BE2C (cell line): ENCODE results near the gene CEP43.

Source experiments
- DNase-seq: peaks from one replicate; pipeline ENCODE4 v3.0.0-alpha.2; 2020
- H3K27me3 ChIP-seq: fragments of 250-450 bp; sonication (Bioruptor Pico); 2 replicates; pipeline ENCODE4 v1.5.1; 2020; ENCODE audit warnings: mild to moderate bottlenecking
- H3K36me3 ChIP-seq: fragments of 250-450 bp; sonication (Bioruptor Pico); 2 replicates; pipeline ENCODE4 v1.5.1; 2020; ENCODE audit warnings: mild to moderate bottlenecking
- H3K4me1 ChIP-seq: fragments of 250-450 bp; sonication (Bioruptor Pico); 2 replicates; pipeline ENCODE4 v1.5.1; 2020
- H3K4me3 ChIP-seq: 2 replicates; pipeline ENCODE4 v1.5.1; 2011; ENCODE audit warnings: low read depth, low read length
- H3K9me3 ChIP-seq: fragments of 250-450 bp; sonication (Bioruptor Pico); 2 replicates; pipeline ENCODE4 v1.5.1; 2020
- TF ChIP-seq, protein P1 (sequence below): IDR thresholded peaks from 2 replicates; pipeline ENCODE4 v1.5.1; 2012; ENCODE audit warnings: mild to moderate bottlenecking, low read depth, low read length

The CEP43 gene

DNA sequence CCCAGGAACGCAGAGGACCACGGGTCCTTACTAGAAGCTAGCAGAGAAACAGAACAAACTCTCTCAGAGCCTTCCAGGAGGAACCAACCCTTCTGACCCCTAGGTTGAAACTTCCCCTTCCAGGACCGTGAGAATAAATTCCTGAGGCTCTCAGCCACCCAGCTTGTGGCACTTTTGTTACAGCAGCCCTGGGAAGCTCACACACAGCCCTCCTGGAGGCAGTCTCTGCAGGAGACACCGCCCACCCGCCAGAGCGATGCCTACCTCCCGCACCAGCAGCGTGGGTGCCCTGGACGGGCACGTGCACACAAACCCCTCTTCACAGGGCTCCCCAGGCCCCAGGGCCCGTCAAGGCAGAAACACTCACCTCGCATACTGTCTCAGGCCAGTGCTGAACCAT lies 47.1 kb upstream of the CEP43 start:
- H3K9me3 ChIP-seq, result no peaks in the 10 kb centered on the region
- TF ChIP-seq, protein P1, sequence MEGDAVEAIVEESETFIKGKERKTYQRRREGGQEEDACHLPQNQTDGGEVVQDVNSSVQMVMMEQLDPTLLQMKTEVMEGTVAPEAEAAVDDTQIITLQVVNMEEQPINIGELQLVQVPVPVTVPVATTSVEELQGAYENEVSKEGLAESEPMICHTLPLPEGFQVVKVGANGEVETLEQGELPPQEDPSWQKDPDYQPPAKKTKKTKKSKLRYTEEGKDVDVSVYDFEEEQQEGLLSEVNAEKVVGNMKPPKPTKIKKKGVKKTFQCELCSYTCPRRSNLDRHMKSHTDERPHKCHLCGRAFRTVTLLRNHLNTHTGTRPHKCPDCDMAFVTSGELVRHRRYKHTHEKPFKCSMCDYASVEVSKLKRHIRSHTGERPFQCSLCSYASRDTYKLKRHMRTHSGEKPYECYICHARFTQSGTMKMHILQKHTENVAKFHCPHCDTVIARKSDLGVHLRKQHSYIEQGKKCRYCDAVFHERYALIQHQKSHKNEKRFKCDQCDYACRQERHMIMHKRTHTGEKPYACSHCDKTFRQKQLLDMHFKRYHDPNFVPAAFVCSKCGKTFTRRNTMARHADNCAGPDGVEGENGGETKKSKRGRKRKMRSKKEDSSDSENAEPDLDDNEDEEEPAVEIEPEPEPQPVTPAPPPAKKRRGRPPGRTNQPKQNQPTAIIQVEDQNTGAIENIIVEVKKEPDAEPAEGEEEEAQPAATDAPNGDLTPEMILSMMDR, result no peak
- H3K4me1 ChIP-seq, result peaks cover 4% of the 10 kb centered on the region; the same call in 1 of the 2 replicates
- DNase-seq, result no peak
- no peaks in the 10 kb centered on the region for H3K27me3 ChIP-seq
- H3K4me3 ChIP-seq, result no peak overlapping the region
- no peaks in the 10 kb centered on the region for H3K36me3 ChIP-seq

DNA sequence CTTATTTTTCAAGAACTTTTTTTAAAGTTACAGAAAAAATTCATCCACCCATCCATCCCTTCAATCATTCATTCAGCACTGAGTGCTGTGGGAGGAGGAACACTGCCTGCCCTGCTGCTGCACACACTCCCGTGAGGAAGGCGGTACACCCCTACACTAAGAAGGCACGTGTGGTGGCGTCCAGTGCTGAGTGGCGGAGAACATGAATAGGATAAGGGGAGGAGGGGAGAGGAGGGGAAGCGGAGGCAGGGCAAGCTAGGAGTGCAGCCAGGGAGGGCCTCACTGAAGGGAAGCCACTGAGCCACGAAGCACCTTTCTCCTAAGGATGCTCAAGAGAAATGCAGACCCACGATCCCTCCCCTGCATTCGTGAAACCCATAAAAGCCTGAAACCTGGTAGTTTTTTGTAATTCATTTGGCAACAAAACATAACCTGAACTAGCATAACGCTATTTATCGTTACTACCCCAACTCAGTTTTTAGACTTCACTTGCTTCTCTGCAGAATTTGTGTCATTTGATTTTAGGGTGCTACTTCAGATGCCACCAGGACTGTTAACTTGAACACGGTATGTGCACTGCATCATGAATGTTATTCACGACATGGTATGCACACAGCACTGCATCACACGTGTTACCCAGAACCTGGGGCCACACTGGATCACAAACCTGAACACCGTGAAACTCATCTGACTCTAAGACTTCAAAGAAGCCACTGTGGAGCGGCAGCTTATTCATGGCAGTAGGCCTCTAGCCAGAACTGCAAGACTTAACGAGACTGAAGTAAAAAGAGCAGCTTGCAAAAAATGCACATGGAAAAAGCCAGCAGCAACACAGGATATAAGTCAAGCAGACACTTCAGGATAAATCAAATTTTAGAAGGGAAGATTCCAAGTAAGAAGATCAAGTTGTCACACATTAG lies 46.4 kb upstream of the CEP43 start:
- Histone ChIP-seq H3K27me3 (no peaks in the 10 kb centered on the region), H3K4me1 (peaks cover 4% of the 10 kb centered on the region; the same call in 1 of the 2 replicates), H3K36me3 (no peaks in the 10 kb centered on the region), H3K9me3 (no peaks in the 10 kb centered on the region), H3K4me3 (no peak overlapping the region)
- DNase-seq, result no peak
- TF ChIP-seq, protein P1, result no peak

DNA sequence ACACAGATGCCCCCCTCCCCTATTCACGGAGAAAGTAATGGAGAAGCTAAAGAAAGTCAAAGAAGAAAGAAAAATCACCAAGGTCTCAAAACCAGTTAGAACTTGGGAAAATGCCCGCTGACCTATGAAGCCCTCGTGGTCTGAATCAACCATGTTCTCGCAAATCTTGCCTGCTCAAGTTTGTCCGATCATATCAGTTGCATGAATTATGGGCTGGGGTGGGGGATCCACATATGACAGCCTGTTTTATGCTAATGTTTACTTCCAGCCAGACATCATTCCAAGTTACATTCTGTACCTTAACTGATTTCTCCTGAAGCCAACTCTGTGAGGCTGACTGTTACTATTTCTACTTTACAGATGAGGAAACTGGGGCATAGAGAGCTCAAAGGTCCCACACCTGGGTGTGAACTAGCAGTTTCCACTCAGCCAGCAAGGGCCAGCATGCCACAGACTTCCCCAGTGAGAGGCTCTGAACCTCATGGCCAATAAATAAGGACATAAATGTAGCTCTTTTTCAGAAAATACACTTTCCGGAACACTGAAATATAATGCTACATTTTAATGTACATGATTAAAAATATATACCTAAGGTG lies 45.0 kb upstream of the CEP43 start:
- H3K36me3 ChIP-seq, result no peaks in the 10 kb centered on the region
- TF ChIP-seq, protein P1, result no peak
- no peaks in the 10 kb centered on the region for H3K27me3 ChIP-seq
- no peaks in the 10 kb centered on the region for H3K9me3 ChIP-seq
- no peak for DNase-seq
- H3K4me1 ChIP-seq, result peaks cover 4% of the 10 kb centered on the region; the same call in 1 of the 2 replicates
- H3K4me3 ChIP-seq, result no peak overlapping the region

DNA sequence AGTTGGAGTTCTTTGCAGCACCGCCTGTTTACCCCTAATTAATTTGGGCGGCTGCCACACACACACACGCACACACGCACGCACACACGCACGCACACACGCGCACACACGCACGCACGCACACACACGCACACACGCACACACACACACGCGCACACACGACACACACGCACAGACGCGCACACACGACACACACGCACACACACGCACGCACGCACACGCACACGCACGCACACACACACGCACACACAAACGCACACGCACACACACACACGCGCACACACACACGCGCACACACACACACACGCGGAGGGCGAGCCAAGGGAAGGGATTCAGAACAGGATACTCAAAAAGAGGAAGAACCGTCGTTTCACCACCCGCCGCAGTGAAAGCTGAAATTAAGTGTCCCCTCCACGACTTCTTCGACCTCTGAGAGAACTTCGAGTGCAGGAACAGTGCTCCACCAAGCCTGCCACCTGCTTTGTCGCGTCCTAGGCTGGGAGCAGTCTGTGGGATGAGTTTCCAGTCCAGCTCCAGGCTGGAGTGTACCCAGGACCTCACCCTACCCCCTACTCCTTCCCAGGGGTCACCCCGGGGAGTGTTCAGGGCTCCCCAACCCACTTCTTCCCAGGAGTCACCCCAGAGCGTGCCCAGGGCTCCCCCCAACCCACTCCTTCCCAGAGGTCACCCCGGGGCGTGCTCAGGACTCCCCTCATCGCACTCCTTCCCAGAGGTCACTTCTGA lies 43.9 kb upstream of the CEP43 start:
- Histone ChIP-seq H3K4me1 (peaks cover 4% of the 10 kb centered on the region; the same call in 1 of the 2 replicates), H3K36me3 (no peaks in the 10 kb centered on the region), H3K4me3 (peak overlapping the region; percentile 77), H3K9me3 (no peaks in the 10 kb centered on the region), H3K27me3 (no peaks in the 10 kb centered on the region)
- TF ChIP-seq, protein P1, result no peak
- DNase-seq, result no peak

DNA sequence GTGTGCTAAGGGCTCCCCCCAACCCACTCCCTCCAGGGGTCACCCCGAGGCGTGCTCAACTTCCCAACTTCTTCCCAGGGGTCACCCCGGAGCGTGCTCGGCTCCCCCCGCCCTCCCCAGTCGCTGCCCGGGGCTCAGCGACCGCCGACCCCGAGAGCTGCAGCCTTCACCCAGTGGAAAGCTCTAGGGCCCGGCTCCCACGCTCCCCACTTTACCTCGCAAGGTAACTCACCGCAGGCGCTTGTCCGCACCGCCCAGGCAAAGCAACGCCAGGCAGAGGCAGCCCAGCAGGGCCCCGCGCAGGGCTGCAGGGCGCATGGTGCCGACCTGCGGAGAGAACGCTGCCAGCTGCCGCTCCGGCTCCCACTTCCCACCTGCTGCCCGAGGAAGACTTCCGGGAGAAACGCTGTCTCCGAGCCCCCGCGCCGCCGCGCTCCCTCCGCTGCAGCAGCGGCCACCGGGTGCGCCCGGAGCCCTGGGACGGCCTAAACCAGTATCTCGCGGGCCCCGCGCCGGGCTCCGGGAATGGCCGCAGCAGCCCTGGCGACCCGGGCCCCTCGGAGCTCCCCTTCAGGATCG lies 43.2 kb upstream of the CEP43 start:
- DNase-seq, result no peak
- Histone ChIP-seq H3K4me1 (no peaks in the 10 kb centered on the region; the same call in 1 of the 2 replicates), H3K27me3 (no peaks in the 10 kb centered on the region), H3K36me3 (no peaks in the 10 kb centered on the region), H3K9me3 (no peaks in the 10 kb centered on the region), H3K4me3 (peak overlapping the region; percentile 77)
- TF ChIP-seq, protein P1, result no peak
